ENCODE results near the gene PAFAH1B2.
"Not testable (repeated sequence)": the region's sequence is repeated elsewhere in the genome, so short reads cannot be mapped to it uniquely, and the experiment has no call there.

PAFAH1B2 gene

DNA sequence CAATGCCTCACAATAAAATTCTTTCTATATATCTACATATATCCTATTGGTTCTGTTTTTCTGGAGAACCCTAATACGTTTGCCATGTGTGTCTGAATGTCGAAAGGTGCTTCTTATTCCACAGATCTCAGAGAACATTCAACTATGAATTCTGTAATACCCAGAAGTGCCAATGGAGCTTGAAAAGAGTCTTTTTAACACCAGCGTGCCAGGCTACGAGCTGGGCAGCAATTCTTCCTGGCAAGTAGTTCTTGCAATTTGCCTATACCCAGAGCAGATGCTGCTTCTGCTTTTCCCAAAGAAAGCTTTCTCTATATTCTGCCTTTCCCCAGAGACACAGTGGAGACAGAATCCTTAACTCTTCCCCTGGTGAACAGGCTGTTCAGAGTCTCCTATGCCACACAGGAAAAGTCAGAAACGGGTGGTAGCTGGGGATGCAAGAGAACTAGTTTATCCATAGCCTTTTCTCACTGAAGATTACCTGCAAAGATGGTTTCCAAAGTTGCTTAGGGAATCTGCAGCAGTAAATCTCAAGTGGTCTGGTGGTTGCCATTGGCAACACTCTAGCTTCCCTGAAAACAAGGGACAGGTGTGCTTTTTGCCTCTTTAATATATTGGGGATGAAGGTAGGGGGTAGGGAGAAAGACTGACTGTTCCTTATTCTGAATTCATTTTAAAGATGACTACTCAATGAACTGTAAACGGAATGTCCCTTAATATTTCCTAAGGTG is 16.8 kb upstream of the PAFAH1B2 start:
- in situ Hi-C loops (cut with MboI; ENCODE audit: low pct_unique_long_range_greater_than_20kb, low sequenced_read_pairs, unreplicated experiment) = no loop called here
- TF ChIP-seq CTCF (IDR thresholded peaks at IDR 0.05; ENCODE audit: extremely low read depth, insufficient read depth, missing control alignments) = no peak
- no peak for DNase-seq (ENCODE audit: low spot score)

- no peak for DNase-seq (ENCODE audit: low spot score)
- no peak for TF ChIP-seq CTCF (IDR thresholded peaks at IDR 0.05; ENCODE audit: extremely low read depth, insufficient read depth, missing control alignments)
Measured at GRCh38 chr11:117128289-117128688, 15.8 kb upstream of the PAFAH1B2 start.

DNA sequence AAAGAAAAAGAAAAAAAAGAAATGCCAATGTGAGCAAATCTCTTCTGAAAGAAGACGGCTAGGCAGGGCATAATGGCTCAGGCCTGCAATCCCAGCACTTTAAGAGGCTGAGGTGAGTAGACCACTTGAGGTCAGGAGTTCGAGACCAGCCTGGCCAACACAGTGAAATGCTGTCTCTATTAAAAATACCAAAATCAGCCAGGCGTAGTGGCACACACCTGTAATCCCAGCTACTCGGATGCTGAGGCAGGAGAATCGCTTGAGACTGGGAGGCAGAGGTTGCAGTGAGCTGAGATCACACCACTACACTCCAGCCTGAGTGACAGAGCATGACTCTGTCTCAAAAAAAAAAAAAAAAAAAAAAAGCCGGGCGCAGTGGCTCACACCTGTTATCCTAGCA is 13.7 kb upstream of the PAFAH1B2 start:
- in situ Hi-C loops (cut with MboI; ENCODE audit: low pct_unique_long_range_greater_than_20kb, low sequenced_read_pairs, unreplicated experiment) = not testable (repeated sequence)

More at GRCh38 chr11:117128289-117128688, 15.8 kb upstream of the PAFAH1B2 start:
- in situ Hi-C loops (cut with MboI; ENCODE audit: low pct_unique_long_range_greater_than_20kb, low sequenced_read_pairs, unreplicated experiment) = no loop called here

DNA sequence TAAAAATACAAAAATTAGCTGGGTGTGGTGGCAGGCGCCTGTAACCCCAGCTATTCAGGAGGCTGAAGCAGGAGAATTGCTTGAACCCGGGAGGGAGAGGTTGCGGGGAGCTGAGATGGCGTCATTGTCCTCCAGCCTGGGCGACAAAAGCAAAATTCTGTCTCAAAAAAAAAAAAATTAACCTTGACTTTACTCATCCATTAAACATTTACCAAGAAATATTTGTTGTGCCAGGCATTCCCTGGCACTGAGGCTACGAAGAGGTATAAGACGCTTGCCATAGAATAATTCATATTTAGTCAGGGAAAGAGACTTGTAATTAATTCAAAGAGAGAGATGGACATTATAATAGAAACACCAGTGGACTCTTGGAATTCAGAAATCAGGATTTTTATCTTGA is 13.2 kb upstream of the PAFAH1B2 start:
- no peak for DNase-seq (ENCODE audit: low spot score)
- in situ Hi-C loops (cut with MboI; ENCODE audit: low pct_unique_long_range_greater_than_20kb, low sequenced_read_pairs, unreplicated experiment) = no loop called here
- no peak for TF ChIP-seq CTCF (IDR thresholded peaks at IDR 0.05; ENCODE audit: extremely low read depth, insufficient read depth, missing control alignments)

More for the DNA sequence above, 13.7 kb upstream of the PAFAH1B2 start:
- not testable (repeated sequence) for DNase-seq (ENCODE audit: low spot score)

- DNase-seq (ENCODE audit: low spot score) = no peak
- no peak for TF ChIP-seq CTCF (IDR thresholded peaks at IDR 0.05; ENCODE audit: extremely low read depth, insufficient read depth, missing control alignments)
- in situ Hi-C loops (cut with MboI; ENCODE audit: low pct_unique_long_range_greater_than_20kb, low sequenced_read_pairs, unreplicated experiment) = no loop called here
Measured at GRCh38 chr11:117134431-117134830, 9.7 kb upstream of the PAFAH1B2 start.

GRCh38 chr11:117134979-117135378 is 9.1 kb upstream of the PAFAH1B2 start:
- in situ Hi-C loops (cut with MboI; ENCODE audit: low pct_unique_long_range_greater_than_20kb, low sequenced_read_pairs, unreplicated experiment); DNase-seq (ENCODE audit: low spot score): not testable (repeated sequence)

DNA sequence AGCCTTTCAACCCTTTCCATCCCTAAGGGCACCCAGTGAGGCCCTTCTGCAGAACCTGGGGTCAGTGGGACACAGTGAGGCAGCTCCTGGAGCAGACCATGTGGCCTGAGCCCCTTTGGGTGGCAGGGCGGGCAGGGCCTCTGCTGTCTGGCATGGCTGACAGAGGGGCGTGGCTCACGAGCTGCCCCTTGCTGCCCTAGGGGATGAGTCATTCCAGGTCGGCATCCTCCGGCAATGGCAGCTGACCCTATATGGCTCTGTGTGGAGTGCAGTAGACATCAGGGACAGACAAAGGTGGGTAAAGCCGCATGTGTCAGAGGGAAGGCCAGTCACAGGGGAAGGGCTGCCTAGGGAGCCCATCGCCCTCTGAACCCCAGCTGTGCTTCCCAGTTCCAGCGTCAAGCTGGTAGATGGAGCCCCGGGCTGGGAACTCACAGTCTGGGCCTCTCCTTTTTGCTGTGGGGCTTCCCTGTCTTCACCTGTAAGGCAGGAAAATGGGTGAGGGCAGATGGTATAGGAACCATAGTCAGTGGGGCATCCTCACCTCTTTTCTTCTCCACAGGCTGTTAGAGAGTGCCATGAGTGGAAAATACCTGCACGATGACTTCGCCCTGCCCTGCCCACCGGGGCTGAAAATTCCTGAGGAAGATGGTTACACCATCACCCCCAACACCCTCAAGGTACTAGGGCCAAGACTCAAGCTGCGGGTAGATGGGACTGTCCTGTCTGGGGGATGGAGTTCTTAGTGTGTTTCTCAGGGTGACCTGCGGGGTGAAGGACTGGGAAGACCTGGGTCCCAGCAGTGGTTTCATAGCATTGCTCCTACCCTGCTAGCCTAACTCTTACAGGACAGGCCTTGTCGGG is 6.6 kb upstream of the PAFAH1B2 start:
- in situ Hi-C loops (cut with MboI; ENCODE audit: low pct_unique_long_range_greater_than_20kb, low sequenced_read_pairs, unreplicated experiment); DNase-seq (ENCODE audit: low spot score): not testable (repeated sequence)

- TF ChIP-seq CTCF (IDR thresholded peaks at IDR 0.05; ENCODE audit: extremely low read depth, insufficient read depth, missing control alignments) = no peak
- peak; percentile 56 for DNase-seq (ENCODE audit: low spot score)
- in situ Hi-C loops (cut with MboI; ENCODE audit: low pct_unique_long_range_greater_than_20kb, low sequenced_read_pairs, unreplicated experiment) = no loop called here
Measured at GRCh38 chr11:117143390-117143789, 697 bp upstream of the PAFAH1B2 start.
